Activated T-helper 1 cell treated with anti-CD3 and anti-CD28 coated beads, Interleukin-2, amount 50 U/mL, for 16 hours (primary cell): Measurements from ENCODE around the gene LRRC1.
A peak's percentile ranks its signal among the peaks of the same experiment; 100 is the strongest.
"Not testable (repeated sequence)": the region's sequence is repeated elsewhere in the genome, so short reads cannot be mapped to it uniquely, and the experiment has no call there.

ENCODE experiments used
- DNase-seq, 2 donors: peaks; one replicate each; pipeline ENCODE4 v3.0.0-alpha.2; 2020; ENCODE audit warnings: low read depth in 1 of 2, low spot score in 1 of 2

Gene LRRC1

DNA sequence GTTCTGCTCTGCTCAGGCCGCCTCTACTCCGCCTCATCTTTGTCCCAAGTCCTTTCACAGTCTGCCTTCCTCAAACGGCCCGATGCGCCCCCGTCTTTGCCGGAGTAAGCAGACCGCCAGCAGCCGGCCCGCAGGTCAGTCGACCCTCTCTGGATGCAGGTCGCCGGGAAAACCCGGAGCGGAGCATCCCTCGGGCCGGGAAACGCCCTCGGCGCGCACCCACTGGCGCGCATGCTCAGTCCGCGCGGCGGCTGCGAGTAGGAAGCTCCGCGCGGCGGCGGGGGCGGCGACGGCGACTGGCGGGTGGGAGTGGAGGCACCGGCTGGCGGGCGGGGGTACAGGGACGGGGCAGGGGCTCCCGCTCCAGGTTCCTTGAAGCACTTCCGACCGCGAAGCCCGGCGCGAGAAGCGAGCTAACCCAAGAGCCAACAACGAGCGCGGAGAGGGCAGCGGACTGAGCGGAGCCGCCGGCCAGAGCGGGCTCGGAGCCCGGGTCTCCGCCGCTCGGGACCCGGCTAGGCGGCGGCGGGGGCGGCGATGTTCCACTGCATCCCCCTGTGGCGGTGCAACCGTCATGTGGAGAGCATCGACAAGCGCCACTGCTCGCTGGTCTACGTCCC lies at the start of gene LRRC1:
Gene LRRC1, plus strand, starts transcription at position 286 of the 620 bp plus-strand sequence. Its CDS starts 252 bp downstream, at position 538.
- DNase-seq: peak; percentile 66 to 75

DNA sequence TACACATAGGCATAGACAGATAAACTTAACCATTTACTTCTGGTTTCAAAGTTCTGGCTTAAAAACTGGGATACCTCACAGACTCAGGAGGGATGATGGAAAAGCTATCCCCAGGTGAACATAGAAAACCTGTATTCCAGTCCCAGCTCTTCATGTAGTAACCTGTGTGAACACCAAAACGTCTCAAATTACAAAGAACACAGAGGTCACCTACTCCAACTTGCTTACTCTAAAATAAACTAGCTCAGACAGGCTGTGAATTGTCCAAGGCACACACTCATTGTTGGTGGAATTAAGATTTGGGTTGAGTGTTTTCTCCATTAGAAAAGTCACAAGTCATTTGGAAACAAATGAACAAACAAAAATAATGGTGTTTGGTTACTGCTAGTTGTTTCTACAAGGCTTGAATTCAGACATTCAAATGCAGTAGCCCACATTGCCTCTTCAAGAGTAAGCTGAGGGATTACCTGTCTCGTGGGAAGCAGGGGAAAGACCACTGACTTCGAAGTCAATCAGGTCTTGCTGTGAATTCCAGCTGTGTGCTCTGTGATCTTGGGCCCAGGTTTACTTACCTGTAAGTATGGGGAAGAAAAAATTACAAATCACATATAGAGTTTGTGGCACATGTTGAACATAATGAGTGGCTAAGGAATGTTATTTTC lies 48.2 kb upstream of the LRRC1 start:
- DNase-seq: no peak

DNA sequence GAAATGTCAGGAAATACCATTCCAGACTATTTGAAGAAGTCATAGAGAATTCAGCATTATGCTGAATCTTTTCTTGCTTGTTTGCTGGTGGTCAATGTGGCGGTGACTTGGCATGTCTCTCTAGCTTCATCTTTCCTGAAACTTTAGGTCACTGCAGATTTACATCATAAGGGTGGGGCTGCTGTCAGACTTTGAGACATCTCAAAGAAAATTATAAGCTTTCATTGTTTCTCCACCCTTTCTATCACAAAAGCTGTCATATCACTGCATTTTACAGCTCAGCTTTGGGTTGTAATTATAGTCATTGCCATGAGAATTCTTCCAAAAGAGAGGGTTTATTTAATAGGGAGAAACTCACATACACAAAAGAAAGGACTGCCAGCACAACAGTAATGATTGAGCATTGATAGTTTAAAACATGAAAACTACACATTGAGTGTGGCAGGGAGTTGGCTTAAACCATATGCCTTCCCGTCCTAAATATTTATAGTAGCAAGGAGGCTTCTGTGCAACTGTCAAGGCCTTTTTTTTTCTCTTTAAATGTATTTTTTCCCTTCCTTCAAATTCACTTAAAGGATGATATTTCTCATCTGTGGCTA lies 44.7 kb upstream of the LRRC1 start:
- no peak for DNase-seq

GRCh38 chr6:53751417-53751816 lies 43.4 kb upstream of the LRRC1 start:
- no peak for DNase-seq

DNA sequence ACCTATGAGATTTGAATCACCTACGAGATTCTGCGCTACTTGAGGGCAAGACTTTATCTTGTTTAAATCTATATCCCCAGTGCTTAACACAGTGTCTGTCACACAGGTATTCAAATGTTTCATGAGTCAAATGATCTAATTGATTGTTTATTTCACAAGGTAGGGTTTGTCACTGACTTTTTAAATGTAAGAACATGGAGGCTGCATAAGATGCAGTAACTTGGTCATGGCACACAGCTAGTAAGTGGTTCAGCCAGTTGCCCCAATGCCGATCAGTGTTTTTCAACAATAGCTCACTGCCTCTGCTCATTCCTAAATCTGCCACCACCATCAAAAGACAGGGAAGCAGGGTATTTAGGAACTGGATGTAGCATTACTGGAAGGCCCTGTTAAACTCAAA lies 42.4 kb upstream of the LRRC1 start:
- no peak for DNase-seq

GRCh38 chr6:53752856-53753255 lies 41.9 kb upstream of the LRRC1 start:
- no peak for DNase-seq

DNA sequence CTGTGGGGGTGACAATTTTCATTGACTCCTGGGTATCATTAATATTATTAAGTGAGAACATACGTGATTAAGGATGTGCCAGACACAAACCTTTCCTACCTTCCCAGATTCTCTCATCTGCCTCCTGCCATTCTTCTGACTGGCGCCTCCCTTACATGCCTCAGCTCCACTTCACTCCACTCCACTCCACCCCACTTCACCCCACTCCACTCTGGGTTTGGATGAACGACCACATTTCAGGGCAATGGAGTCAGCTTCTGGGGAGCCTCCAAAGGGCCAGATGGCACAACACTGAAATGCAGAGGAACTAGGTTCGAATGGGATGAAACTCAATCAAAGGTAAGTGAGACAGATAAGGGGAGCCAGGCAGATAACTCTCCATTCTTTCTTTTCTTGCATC lies 40.5 kb upstream of the LRRC1 start:
- DNase-seq: no peak

- no peak for DNase-seq
Observed at GRCh38 chr6:53756396-53756795, 38.4 kb upstream of the LRRC1 start.

- DNase-seq: no peak
Observed at GRCh38 chr6:53758496-53758895, 36.3 kb upstream of the LRRC1 start.

DNA sequence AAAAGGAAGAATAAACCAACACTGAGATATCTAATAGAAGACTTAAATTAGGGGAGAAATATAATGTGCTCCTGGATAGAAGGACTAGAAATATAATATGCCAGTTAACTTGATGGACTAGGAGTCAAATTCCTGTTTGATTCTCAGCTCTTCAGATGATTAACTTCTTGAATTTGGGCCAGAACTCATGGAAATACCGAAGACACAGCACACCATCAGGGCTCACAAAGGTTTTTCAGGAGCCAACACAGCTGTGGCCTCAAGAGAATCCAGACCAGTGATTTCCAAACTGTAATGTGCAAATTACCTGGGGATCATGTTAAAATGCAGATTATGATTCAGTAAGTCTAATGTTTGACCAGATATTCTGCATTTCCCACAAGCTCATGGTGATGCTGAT lies 33.8 kb upstream of the LRRC1 start:
- DNase-seq: no peak

- no peak for DNase-seq
Observed at GRCh38 chr6:53765270-53765669, 29.5 kb upstream of the LRRC1 start.

- no peak for DNase-seq
Observed at GRCh38 chr6:53766930-53767329, 27.9 kb upstream of the LRRC1 start.

DNA sequence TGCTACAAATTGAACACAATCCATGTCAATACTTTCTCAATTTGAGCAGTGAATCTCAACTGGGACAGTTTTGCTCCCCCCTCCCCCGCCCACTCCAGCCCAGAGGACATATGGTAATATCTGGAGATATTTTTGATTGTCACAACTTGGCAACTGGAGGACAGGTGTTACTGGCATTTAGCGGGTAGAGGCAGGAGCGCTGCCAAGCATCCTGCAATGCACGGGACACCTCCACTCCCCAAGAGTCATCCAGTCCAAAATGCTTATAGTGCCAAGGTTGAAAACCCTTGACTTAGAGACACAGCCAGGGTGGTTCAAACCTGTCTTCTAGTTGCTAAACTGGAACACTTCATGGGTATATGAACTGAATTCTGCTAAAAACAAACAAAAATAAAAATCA lies 26.9 kb upstream of the LRRC1 start:
- DNase-seq: no peak

DNA sequence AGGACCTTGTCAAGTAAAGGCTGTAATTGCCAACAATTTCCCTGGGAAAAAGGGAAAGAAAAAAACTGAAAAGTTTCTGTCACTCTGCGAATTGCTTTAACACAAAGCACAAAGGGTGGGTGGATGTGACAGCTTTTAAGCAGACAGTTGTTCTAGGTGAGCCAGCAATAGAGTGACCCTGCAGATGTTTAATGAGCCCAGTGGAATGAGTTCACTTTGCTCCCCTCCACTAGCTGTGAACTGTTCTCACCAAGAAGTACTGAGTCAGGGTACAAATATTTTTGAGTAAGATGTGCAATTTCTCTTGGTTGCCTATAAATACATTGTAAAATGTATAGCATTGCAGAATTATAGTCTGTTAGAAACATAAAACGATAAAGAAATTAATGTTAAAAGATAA lies 26.2 kb upstream of the LRRC1 start:
- no peak for DNase-seq

DNA sequence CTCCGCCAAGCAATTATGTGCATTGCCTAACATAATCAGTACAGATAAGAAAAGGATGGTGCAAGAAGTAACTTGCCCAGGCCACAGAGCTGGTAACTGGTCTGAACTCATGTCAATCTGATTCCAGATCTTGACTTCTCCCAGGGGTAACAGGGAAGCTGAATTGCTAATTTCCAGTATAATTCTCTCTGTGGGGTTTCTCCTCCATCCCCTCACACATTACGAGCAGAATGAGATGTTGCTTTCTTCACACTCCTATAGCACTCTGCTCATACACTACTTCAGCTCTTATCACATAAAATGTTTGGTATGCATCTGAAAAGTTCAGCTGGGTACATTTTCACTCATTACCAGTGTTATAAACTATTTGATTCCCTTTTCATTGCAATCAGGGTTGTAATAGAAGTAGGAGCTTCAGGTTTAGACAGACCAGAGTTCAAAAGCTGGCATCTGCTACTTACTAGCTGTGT lies 24.0 kb upstream of the LRRC1 start:
- DNase-seq: no peak

DNA sequence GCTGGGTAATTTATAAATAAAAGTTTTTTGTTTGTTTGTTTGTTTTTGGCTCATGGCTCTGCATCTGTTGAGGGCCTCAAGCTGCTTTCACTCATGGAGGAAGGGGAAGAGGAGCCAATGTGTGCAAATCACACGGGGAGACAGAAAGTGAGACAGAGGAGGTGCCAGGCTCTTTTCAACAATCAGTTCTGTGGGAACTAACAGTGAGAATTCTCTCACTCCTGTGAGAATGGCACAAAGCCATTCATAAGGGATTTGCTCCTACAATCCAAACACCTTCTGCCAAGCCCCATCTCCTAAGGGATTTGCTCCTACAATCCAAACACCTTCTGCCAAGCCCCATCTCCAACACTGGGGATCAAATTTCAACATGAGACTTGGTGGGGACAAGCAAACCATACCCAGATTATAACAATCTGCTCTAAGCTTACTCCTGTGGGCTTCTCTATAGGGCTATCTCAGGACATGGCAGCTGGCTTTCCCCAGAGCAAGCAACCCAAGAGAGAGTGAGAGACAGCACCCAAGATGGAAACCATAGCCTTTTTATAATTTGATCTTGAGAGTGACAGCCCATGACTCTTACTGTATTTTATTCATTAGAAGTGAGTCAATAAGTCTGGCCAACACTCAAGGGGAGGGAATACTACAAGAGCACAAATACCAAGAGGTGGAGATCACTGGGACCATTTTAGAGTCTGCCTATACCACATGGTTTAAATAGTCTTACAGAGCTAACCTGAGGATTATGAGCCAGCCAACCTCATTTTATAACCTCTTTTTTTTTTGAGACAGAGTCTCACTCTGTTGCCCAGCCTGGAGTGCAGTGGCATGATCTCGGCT lies 22.8 kb upstream of the LRRC1 start:
- DNase-seq: no peak

- DNase-seq: no peak
Observed at GRCh38 chr6:53773044-53773696, 21.6 kb upstream of the LRRC1 start.

DNA sequence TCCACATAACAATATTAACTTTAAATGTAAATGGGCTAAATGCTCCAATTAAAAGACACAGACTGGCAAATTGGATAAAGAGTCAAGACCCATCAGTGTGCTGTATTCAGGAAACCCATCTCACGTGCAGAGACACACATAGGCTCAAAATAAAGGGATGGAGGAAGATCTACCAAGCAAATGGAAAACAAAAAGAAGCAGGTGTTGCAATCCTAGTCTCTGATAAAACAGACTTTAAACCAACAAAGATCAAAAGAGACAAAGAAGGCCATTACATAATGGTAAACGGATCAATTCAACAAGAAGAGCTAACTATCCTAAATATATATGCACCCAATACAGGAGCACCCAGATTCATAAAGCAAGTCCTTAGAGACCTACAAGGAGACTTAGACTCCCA lies 18.7 kb upstream of the LRRC1 start:
- not testable (repeated sequence) for DNase-seq

GRCh38 chr6:53784991-53785390 lies 9.8 kb upstream of the LRRC1 start:
- DNase-seq: not testable (repeated sequence)

GRCh38 chr6:53786832-53787231 lies 8.0 kb upstream of the LRRC1 start:
- no peak for DNase-seq

- no peak for DNase-seq
Observed at GRCh38 chr6:53790886-53791285, 3.9 kb upstream of the LRRC1 start.
